K562 (cell line): ENCODE results near the gene GALNT12. TPM values are rescaled to one million over a fixed set of nuclear protein-coding genes. Genes with fewer than 3 reads are reported as not detected.

Experiments
- BCL6 ChIP-seq: fragments of 250-450 bp; sonication (Bioruptor Pico); IDR thresholded peaks from 2 replicates; pipeline ENCODE4 v1.4.0; 2020
- CHD2 ChIP-seq: IDR thresholded peaks from 2 replicates; pipeline ENCODE4 v1.6.1; 2011; ENCODE audit warnings: low read depth, low read length
- CSDE1 ChIP-seq, 2 experiments: fragments of 450-650 bp; IDR thresholded peaks; 2 replicates each; pipeline ENCODE4 v1.6.1; 2016; ENCODE audit warnings: mild to moderate bottlenecking in 1 of 2
- DIDO1 ChIP-seq: fragments of 450-650 bp; IDR thresholded peaks from 2 replicates; pipeline ENCODE4 v1.6.1; 2016; ENCODE audit warnings: low read depth, missing biosample characterization, missing genetic modification characterization
- ERF ChIP-seq: fragments of 450-650 bp; formaldehyde crosslinking; IDR thresholded peaks from 2 replicates; pipeline ENCODE4 v1.4.0; 2020; ENCODE audit warnings: mild to moderate bottlenecking, mixed read lengths
- HDAC1 ChIP-seq, 2 experiments: fragments of 450-650 bp; IDR thresholded peaks; 2 replicates each; pipeline ENCODE4 v1.6.1; 2016 to 2017; ENCODE audit warnings: inconsistent platforms in 1 of 2, mild to moderate bottlenecking in 1 of 2, moderate library complexity in 1 of 2
- HEY1 ChIP-seq: fragments of 250-450 bp; sonication (Bioruptor Pico); IDR thresholded peaks from 2 replicates; pipeline ENCODE4 v1.5.0; 2020; ENCODE audit warnings: mild to moderate bottlenecking, moderate library complexity, borderline replicate concordance
- KLF6 ChIP-seq: fragments of 250-450 bp; sonication (Bioruptor Pico); IDR thresholded peaks from 2 replicates; pipeline ENCODE4 v1.4.0; 2020; ENCODE audit warnings: mild to moderate bottlenecking, moderate library complexity, borderline replicate concordance
- NKRF ChIP-seq: fragments of 450-650 bp; IDR thresholded peaks from 2 replicates; pipeline ENCODE4 v1.6.1; 2016; ENCODE audit warnings: borderline replicate concordance
- POLR3G ChIP-seq: IDR thresholded peaks from 2 replicates; pipeline ENCODE4 v1.6.1; 2011; ENCODE audit not compliant: insufficient read length, insufficient replicate concordance; ENCODE audit errors: extremely low read depth
- RCOR1 ChIP-seq, 2 experiments: IDR thresholded peaks; 2 replicates each; pipeline ENCODE4 v1.6.1; 2012; ENCODE audit warnings: low read depth in 2 of 2, low read length in 2 of 2, borderline replicate concordance in 1 of 2, improper control_type of control experiment in 1 of 2
- RNF219 ChIP-seq: fragments of 250-450 bp; sonication (Bioruptor Pico); IDR thresholded peaks from 2 replicates; pipeline ENCODE4 v1.5.0; 2022; ENCODE audit warnings: mild to moderate bottlenecking
- SRSF7 ChIP-seq: fragments of 200-400 bp; formaldehyde crosslinking; optimal IDR thresholded peaks from 2 replicates; pipeline ENCODE3; 2017; ENCODE audit warnings: mild to moderate bottlenecking, low read depth, low read length
- SUPT5H ChIP-seq: fragments of 450-650 bp; IDR thresholded peaks from 2 replicates; pipeline ENCODE4 v1.6.1; 2016
- TEAD2 ChIP-seq: fragments of 450-650 bp; IDR thresholded peaks from 2 replicates; pipeline ENCODE4 v1.6.1; 2016; ENCODE audit warnings: missing genetic modification characterization, control low read depth, missing compliant biosample characterization
- ZEB2 ChIP-seq: fragments of 450-650 bp; IDR thresholded peaks from 2 replicates; pipeline ENCODE4 v1.6.1; 2016
- ZNF239 ChIP-seq: fragments of 250-450 bp; sonication (Bioruptor Pico); IDR thresholded peaks from 2 replicates; pipeline ENCODE4 v1.4.0; 2020; ENCODE audit warnings: mild to moderate bottlenecking
- ZNF354B ChIP-seq: fragments of 250-450 bp; sonication (Bioruptor Pico); IDR thresholded peaks from 2 replicates; pipeline ENCODE4 v1.4.0; 2020
- ZNF695 ChIP-seq: fragments of 450-650 bp; formaldehyde crosslinking; IDR thresholded peaks from 2 replicates; pipeline ENCODE4 v1.4.0; 2020; ENCODE audit warnings: mild to moderate bottlenecking, moderate library complexity
- ZNF785 ChIP-seq: fragments of 250-450 bp; sonication (Bioruptor Pico); IDR thresholded peaks from 2 replicates; pipeline ENCODE4 v1.4.0; 2020; ENCODE audit warnings: mild to moderate bottlenecking
- polyA plus RNA-seq, 8 experiments: library from polyadenylated mRNA; depleted of rRNA in 4 of 8; stranded (reverse) in 5 of 8; unstranded in 3 of 8; fragments of >200 nt; fragmentation: Nextera tagmentation in 2 of 8; fragmentation: Illumina TruSeq in 1 of 8; extraction: Ambion mirVana in 2 of 8; extraction: Trizol in 1 of 8; gene quantifications; 2 replicates each; pipeline versions ENCODE4 v1.2.1 to v1.2.3, GENCODE V29; 2011 to 2014; ENCODE audit warnings: inconsistent platforms in 1 of 8, missing spikeins in 1 of 8
- total RNA-seq, 7 experiments: library from RNA; depleted of rRNA in 6 of 7; stranded (reverse); fragments of >200 nt in 6 of 7; fragmentation: Illumina TruSeq in 2 of 7; extraction: Trizol in 2 of 7; gene quantifications; 2 replicates each; pipeline versions ENCODE4 v1.2.1 to v1.2.3, GENCODE V29; 2011 to 2021; ENCODE audit warnings: low replicate concordance in 1 of 7
- TF ChIP-seq, protein P1 (sequence below): fragments of 450-650 bp; IDR thresholded peaks from 2 replicates; pipeline ENCODE4 v1.6.1; 2017; ENCODE audit warnings: antibody characterized with exemption
- TF ChIP-seq, protein P2 (sequence below): fragments of 450-650 bp; IDR thresholded peaks from one replicate; pipeline ENCODE4 v1.6.1; 2018; ENCODE audit warnings: mild to moderate bottlenecking, moderate library complexity; ENCODE audit not compliant: partially characterized antibody

GALNT12 gene
- total and polyA plus RNA-seq, 9 of the 15 experiments (the other 6 are each of a cell fraction or from before 2014, with no cell fraction given), result 29.7 to 82.9 (median 44.2) TPM

GRCh38 chr9:98867429-98868168, 60.1 kb downstream of the GALNT12 start (continued):
- no peak for TF ChIP-seq POLR3G
- 0 out of 2 replicates have a peak, but pooled peaks have one; percentile 29 for TF ChIP-seq ZNF785 (CRISPR knock-in tag)
- no peak for TF ChIP-seq ERF (CRISPR knock-in tag)
- TF ChIP-seq BCL6 (CRISPR knock-in tag), result peak; percentile 75
- TF ChIP-seq HEY1 (CRISPR knock-in tag), result no peak
- TF ChIP-seq KLF6, result peak; percentile 90
- TF ChIP-seq CHD2, result no peak
- peak in 1 of 2 experiments; percentile 74; a peak in 2 of 4 replicates for TF ChIP-seq HDAC1 (IDR thresholded peaks at IDR 0.05)
- no peak for TF ChIP-seq DIDO1 (tag)
- no peak for TF ChIP-seq CSDE1 (IDR thresholded peaks at IDR 0.05)
- peak; percentile 10; the same call in 1 of the 2 replicates for TF ChIP-seq RNF219 (CRISPR knock-in tag)
- TF ChIP-seq ZNF354B (CRISPR knock-in tag), result peak; percentile 61
- no peak; the same call in 1 of the 2 replicates for TF ChIP-seq TEAD2 (tag)
- TF ChIP-seq SRSF7, result no peak
- peak; percentile 77; the same call in 1 of the 2 replicates for TF ChIP-seq ZNF239
- TF ChIP-seq RCOR1 (IDR thresholded peaks at IDR 0.05; ENCODE audit: borderline replicate concordance in 1 of 2, low read depth in 2 of 2, low read length in 2 of 2), result peak in 1 of 2 experiments; percentile 98; a peak in 2 of 4 replicates
- TF ChIP-seq, protein P1, sequence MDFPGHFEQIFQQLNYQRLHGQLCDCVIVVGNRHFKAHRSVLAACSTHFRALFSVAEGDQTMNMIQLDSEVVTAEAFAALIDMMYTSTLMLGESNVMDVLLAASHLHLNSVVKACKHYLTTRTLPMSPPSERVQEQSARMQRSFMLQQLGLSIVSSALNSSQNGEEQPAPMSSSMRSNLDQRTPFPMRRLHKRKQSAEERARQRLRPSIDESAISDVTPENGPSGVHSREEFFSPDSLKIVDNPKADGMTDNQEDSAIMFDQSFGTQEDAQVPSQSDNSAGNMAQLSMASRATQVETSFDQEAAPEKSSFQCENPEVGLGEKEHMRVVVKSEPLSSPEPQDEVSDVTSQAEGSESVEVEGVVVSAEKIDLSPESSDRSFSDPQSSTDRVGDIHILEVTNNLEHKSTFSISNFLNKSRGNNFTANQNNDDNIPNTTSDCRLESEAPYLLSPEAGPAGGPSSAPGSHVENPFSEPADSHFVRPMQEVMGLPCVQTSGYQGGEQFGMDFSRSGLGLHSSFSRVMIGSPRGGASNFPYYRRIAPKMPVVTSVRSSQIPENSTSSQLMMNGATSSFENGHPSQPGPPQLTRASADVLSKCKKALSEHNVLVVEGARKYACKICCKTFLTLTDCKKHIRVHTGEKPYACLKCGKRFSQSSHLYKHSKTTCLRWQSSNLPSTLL, result no peak
- no peak for TF ChIP-seq SUPT5H
- TF ChIP-seq, protein P2, sequence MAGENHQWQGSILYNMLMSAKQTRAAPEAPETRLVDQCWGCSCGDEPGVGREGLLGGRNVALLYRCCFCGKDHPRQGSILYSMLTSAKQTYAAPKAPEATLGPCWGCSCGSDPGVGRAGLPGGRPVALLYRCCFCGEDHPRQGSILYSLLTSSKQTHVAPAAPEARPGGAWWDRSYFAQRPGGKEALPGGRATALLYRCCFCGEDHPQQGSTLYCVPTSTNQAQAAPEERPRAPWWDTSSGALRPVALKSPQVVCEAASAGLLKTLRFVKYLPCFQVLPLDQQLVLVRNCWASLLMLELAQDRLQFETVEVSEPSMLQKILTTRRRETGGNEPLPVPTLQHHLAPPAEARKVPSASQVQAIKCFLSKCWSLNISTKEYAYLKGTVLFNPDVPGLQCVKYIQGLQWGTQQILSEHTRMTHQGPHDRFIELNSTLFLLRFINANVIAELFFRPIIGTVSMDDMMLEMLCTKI, result no peak
- no peak for TF ChIP-seq ZNF695 (CRISPR knock-in tag)
- TF ChIP-seq NKRF, result no peak
- peak; percentile 67 for TF ChIP-seq ZEB2
